ENCODE results near the gene GSE1.

GRCh38 chr16:85618521-85618920 is 5.4 kb downstream of the GSE1 start:
- TF ChIP-seq, protein P1, sequence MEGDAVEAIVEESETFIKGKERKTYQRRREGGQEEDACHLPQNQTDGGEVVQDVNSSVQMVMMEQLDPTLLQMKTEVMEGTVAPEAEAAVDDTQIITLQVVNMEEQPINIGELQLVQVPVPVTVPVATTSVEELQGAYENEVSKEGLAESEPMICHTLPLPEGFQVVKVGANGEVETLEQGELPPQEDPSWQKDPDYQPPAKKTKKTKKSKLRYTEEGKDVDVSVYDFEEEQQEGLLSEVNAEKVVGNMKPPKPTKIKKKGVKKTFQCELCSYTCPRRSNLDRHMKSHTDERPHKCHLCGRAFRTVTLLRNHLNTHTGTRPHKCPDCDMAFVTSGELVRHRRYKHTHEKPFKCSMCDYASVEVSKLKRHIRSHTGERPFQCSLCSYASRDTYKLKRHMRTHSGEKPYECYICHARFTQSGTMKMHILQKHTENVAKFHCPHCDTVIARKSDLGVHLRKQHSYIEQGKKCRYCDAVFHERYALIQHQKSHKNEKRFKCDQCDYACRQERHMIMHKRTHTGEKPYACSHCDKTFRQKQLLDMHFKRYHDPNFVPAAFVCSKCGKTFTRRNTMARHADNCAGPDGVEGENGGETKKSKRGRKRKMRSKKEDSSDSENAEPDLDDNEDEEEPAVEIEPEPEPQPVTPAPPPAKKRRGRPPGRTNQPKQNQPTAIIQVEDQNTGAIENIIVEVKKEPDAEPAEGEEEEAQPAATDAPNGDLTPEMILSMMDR (IDR thresholded peaks at IDR 0.05; ENCODE audit: low read depth, low read length, poor library complexity, severe bottlenecking), result no peak
- no peak for TF ChIP-seq EZH2phosphoT487 (IDR thresholded peaks at IDR 0.05; ENCODE audit: borderline replicate concordance, low read length)

Data from DOHH2 (cell line).